ENCODE results near the gene RPN1.

DNA sequence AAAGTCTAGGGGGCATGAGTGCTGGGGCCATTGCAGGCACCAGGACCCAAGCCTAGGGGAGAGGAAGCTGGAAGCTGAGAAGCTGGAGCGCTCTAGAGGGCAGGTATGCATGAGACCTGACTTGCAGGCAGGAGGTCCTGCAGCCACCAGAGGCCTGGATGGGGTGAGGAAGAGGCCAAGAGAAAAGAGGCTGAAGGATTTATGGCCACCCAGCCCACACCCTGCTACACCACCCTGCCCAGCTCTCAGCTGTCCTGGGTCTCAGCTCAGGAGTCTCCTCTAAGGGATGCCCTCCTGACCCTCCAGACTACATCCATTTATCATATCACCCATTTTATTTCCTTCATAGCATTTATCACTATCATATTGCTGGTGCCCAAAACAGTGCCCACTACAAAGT, 36.5 kb downstream of the RPN1 start:
- TF ChIP-seq, protein P1, sequence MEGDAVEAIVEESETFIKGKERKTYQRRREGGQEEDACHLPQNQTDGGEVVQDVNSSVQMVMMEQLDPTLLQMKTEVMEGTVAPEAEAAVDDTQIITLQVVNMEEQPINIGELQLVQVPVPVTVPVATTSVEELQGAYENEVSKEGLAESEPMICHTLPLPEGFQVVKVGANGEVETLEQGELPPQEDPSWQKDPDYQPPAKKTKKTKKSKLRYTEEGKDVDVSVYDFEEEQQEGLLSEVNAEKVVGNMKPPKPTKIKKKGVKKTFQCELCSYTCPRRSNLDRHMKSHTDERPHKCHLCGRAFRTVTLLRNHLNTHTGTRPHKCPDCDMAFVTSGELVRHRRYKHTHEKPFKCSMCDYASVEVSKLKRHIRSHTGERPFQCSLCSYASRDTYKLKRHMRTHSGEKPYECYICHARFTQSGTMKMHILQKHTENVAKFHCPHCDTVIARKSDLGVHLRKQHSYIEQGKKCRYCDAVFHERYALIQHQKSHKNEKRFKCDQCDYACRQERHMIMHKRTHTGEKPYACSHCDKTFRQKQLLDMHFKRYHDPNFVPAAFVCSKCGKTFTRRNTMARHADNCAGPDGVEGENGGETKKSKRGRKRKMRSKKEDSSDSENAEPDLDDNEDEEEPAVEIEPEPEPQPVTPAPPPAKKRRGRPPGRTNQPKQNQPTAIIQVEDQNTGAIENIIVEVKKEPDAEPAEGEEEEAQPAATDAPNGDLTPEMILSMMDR (IDR thresholded peaks at IDR 0.05), result no peak
- no peak for TF ChIP-seq POLR2A (IDR thresholded peaks at IDR 0.05)
